Neural cell (in vitro differentiated cells): ENCODE measurements around the gene ADGRL3. TPM values are rescaled to one million over a fixed set of nuclear protein-coding genes. Genes with fewer than 3 reads are reported as not detected.

Experiments
- H2AFZ ChIP-seq: fragments of 200-600, 300-800 bp; sonication (generic), shearing (Covaris generic); 2 replicates; pipeline ENCODE4 v1.6.0; 2014; ENCODE audit warnings: low read depth, mild to moderate bottlenecking, antibody characterized with exemption, low read length, moderate library complexity
- H3F3A ChIP-seq: fragments of 200-600 bp; shearing (Covaris generic); 2 replicates; pipeline ENCODE4 v1.6.1; 2016; ENCODE audit warnings: mild to moderate bottlenecking, moderate library complexity, mixed read lengths, antibody characterized with exemption, low read length; ENCODE audit not compliant: insufficient read depth, poor library complexity, severe bottlenecking
- H3K27ac ChIP-seq: fragments of 200-600, 300-800 bp; sonication (generic), shearing (Covaris generic); 2 replicates; pipeline ENCODE4 v1.5.1; 2014; ENCODE audit warnings: mild to moderate bottlenecking, low read length, moderate library complexity
- H3K27me3 ChIP-seq: fragments of 300-800, 200-600 bp; sonication (generic), shearing (Covaris generic); 2 replicates; pipeline ENCODE4 v1.6.0; 2014; ENCODE audit warnings: mild to moderate bottlenecking, low read depth, low read length, moderate library complexity; ENCODE audit not compliant: insufficient read depth
- H3K36me3 ChIP-seq: fragments of 300-800, 200-600 bp; sonication (generic), shearing (Covaris generic); 2 replicates; pipeline ENCODE4 v1.5.1; 2014; ENCODE audit warnings: mild to moderate bottlenecking, antibody characterized with exemption, low read length, moderate library complexity; ENCODE audit not compliant: insufficient read depth
- H3K4me2 ChIP-seq: fragments of 300-800, 200-600 bp; sonication (generic), shearing (Covaris generic); 2 replicates; pipeline ENCODE4 v1.6.0; 2014; ENCODE audit warnings: mild to moderate bottlenecking, low read length
- H3K4me3 ChIP-seq: fragments of 300-800, 200-600 bp; sonication (generic), shearing (Covaris generic); 2 replicates; pipeline ENCODE4 v1.5.1; 2014; ENCODE audit warnings: mild to moderate bottlenecking, low read length, moderate library complexity
- H3K79me2 ChIP-seq: fragments of 200-600 bp; shearing (Covaris generic); replicated peaks from 2 replicates; pipeline ENCODE4 v1.6.0; 2014; ENCODE audit warnings: mild to moderate bottlenecking, low read length, moderate library complexity; ENCODE audit not compliant: insufficient read depth
- H3K9ac ChIP-seq: fragments of 300-800, 200-600 bp; sonication (generic), shearing (Covaris generic); 2 replicates; pipeline ENCODE4 v1.6.1; 2016; ENCODE audit warnings: mild to moderate bottlenecking, low read length, mixed read lengths
- H3K9me2 ChIP-seq: fragments of 200-600 bp; shearing (Covaris generic); 2 replicates; pipeline ENCODE4 v1.6.1; 2016; ENCODE audit warnings: mild to moderate bottlenecking, low read length, mixed read lengths; ENCODE audit not compliant: insufficient read depth
- H3K9me3 ChIP-seq: fragments of 200-600, 300-800 bp; sonication (generic), shearing (Covaris generic); 2 replicates; pipeline ENCODE4 v1.6.1; 2016; ENCODE audit warnings: mild to moderate bottlenecking, mixed run types, low read length, moderate library complexity, mixed read lengths
- H4K20me1 ChIP-seq: fragments of 200-600 bp; shearing (Covaris generic); 2 replicates; pipeline ENCODE4 v1.6.1; 2016; ENCODE audit warnings: mild to moderate bottlenecking, mixed run types; ENCODE audit not compliant: insufficient read depth
- EP300 ChIP-seq: fragments of 450-650 bp; conservative IDR thresholded peaks from 2 replicates; pipeline ENCODE4 v1.6.1; 2014; ENCODE audit warnings: antibody characterized with exemption, mild to moderate bottlenecking, moderate library complexity; ENCODE audit not compliant: poor library complexity, severe bottlenecking
- EZH2 ChIP-seq: fragments of 200-600, 300-800 bp; shearing (Covaris generic), sonication (generic); IDR thresholded peaks from 2 replicates; pipeline ENCODE4 v1.6.1; 2014; ENCODE audit warnings: antibody characterized with exemption, low read length, borderline replicate concordance, mild to moderate bottlenecking; ENCODE audit not compliant: insufficient read depth, poor library complexity, severe bottlenecking
- MXI1 ChIP-seq: fragments of 450-650 bp; conservative IDR thresholded peaks from 2 replicates; pipeline ENCODE4 v1.6.1; 2014; ENCODE audit warnings: antibody characterized with exemption, mild to moderate bottlenecking; ENCODE audit not compliant: poor library complexity, severe bottlenecking
- POLR2AphosphoS5 ChIP-seq: IDR thresholded peaks from 2 replicates; pipeline ENCODE4 v1.6.1; 2012
- RAD21 ChIP-seq: fragments of 450-650 bp; conservative IDR thresholded peaks from 2 replicates; pipeline ENCODE4 v1.6.1; 2014; ENCODE audit warnings: antibody characterized with exemption, mild to moderate bottlenecking, moderate library complexity
- SMC3 ChIP-seq: fragments of 450-650 bp; conservative IDR thresholded peaks from 2 replicates; pipeline ENCODE4 v1.6.1; 2014; ENCODE audit warnings: antibody characterized with exemption, mild to moderate bottlenecking, moderate library complexity; ENCODE audit not compliant: poor library complexity
- TAF1 ChIP-seq: IDR thresholded peaks from 2 replicates; pipeline ENCODE4 v1.6.1; 2012; ENCODE audit warnings: low read depth
- polyA plus RNA-seq: library from polyadenylated mRNA; depleted of rRNA; stranded (reverse); fragments of >200 nt; gene quantifications from 2 replicates; pipeline ENCODE4 v1.2.3, GENCODE V29; 2014
- TF ChIP-seq, protein P1 (sequence below): IDR thresholded peaks from 2 replicates; pipeline ENCODE4 v1.6.1; 2012; ENCODE audit warnings: borderline replicate concordance
- TF ChIP-seq, protein P2 (sequence below): fragments of 450-650 bp; IDR thresholded peaks from 2 replicates; pipeline ENCODE4 v1.5.1; 2014; ENCODE audit warnings: antibody characterized with exemption, mild to moderate bottlenecking, moderate library complexity; ENCODE audit not compliant: poor library complexity, severe bottlenecking

The ADGRL3 gene
- polyA plus RNA-seq, 1 donor from 2014 or later = 99.4 TPM

DNA sequence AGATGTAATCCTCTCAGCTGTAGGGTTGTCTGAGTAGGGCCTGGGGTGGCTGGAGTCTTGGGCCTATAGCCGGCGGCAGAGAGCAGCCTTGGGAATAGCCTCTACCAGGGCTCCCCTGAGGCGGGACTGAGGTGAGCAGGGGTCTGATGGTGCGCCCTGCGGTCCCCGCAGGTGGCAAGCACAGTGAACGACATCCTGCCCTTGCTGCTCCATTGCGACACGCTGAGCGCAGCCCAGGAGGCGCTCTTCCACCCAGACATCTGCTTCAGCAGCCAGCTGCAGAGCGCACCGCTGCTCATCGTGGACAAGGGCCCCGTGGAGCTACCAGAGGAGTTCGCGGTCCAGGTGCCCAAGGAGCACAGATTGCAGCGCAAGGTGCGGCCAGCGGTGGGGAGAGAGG, 317.0 kb downstream of the ADGRL3 start:
- peaks cover 16% of the 10 kb centered on the region for H3K79me2 ChIP-seq
- no peak overlapping the region for H3K4me2 ChIP-seq
- H3F3A ChIP-seq = no peaks in the 10 kb centered on the region
- no peaks in the 10 kb centered on the region for H3K36me3 ChIP-seq
- TF ChIP-seq POLR2AphosphoS5 (no peak), TAF1 (no peak), MXI1 (no peak), EZH2 (no peak), EP300 (no peak), RAD21 (no peak), SMC3 (no peak)
- TF ChIP-seq, protein P1, sequence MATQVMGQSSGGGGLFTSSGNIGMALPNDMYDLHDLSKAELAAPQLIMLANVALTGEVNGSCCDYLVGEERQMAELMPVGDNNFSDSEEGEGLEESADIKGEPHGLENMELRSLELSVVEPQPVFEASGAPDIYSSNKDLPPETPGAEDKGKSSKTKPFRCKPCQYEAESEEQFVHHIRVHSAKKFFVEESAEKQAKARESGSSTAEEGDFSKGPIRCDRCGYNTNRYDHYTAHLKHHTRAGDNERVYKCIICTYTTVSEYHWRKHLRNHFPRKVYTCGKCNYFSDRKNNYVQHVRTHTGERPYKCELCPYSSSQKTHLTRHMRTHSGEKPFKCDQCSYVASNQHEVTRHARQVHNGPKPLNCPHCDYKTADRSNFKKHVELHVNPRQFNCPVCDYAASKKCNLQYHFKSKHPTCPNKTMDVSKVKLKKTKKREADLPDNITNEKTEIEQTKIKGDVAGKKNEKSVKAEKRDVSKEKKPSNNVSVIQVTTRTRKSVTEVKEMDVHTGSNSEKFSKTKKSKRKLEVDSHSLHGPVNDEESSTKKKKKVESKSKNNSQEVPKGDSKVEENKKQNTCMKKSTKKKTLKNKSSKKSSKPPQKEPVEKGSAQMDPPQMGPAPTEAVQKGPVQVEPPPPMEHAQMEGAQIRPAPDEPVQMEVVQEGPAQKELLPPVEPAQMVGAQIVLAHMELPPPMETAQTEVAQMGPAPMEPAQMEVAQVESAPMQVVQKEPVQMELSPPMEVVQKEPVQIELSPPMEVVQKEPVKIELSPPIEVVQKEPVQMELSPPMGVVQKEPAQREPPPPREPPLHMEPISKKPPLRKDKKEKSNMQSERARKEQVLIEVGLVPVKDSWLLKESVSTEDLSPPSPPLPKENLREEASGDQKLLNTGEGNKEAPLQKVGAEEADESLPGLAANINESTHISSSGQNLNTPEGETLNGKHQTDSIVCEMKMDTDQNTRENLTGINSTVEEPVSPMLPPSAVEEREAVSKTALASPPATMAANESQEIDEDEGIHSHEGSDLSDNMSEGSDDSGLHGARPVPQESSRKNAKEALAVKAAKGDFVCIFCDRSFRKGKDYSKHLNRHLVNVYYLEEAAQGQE = no peak
- TF ChIP-seq, protein P2, sequence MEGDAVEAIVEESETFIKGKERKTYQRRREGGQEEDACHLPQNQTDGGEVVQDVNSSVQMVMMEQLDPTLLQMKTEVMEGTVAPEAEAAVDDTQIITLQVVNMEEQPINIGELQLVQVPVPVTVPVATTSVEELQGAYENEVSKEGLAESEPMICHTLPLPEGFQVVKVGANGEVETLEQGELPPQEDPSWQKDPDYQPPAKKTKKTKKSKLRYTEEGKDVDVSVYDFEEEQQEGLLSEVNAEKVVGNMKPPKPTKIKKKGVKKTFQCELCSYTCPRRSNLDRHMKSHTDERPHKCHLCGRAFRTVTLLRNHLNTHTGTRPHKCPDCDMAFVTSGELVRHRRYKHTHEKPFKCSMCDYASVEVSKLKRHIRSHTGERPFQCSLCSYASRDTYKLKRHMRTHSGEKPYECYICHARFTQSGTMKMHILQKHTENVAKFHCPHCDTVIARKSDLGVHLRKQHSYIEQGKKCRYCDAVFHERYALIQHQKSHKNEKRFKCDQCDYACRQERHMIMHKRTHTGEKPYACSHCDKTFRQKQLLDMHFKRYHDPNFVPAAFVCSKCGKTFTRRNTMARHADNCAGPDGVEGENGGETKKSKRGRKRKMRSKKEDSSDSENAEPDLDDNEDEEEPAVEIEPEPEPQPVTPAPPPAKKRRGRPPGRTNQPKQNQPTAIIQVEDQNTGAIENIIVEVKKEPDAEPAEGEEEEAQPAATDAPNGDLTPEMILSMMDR = no peak
- no peak overlapping the region for H2AFZ ChIP-seq
- H4K20me1 ChIP-seq = no peaks in the 10 kb centered on the region
- no peaks in the 10 kb centered on the region for H3K27me3 ChIP-seq
- no peak overlapping the region for H3K9ac ChIP-seq
- no peaks in the 10 kb centered on the region for H3K9me2 ChIP-seq
- H3K4me3 ChIP-seq = no peak overlapping the region
- no peaks in the 10 kb centered on the region for H3K9me3 ChIP-seq
- no peak overlapping the region for H3K27ac ChIP-seq

- Histone ChIP-seq H3K9ac (no peak overlapping the region), H3K9me2 (no peaks in the 10 kb centered on the region), H3K4me2 (no peak overlapping the region), H3K4me3 (no peak overlapping the region), H3K27ac (no peak overlapping the region), H3K9me3 (no peaks in the 10 kb centered on the region), H4K20me1 (no peaks in the 10 kb centered on the region), H3K27me3 (no peaks in the 10 kb centered on the region), H3F3A (no peaks in the 10 kb centered on the region), H2AFZ (no peak overlapping the region), H3K36me3 (no peaks in the 10 kb centered on the region), H3K79me2 (peaks cover 7% of the 10 kb centered on the region)
- no peak for TF ChIP-seq POLR2AphosphoS5
- no peak for TF ChIP-seq TAF1
- no peak for TF ChIP-seq EZH2
- no peak for TF ChIP-seq EP300
- no peak for TF ChIP-seq SMC3
- TF ChIP-seq, protein P2 = no peak
- no peak for TF ChIP-seq RAD21
- TF ChIP-seq MXI1 = no peak
- TF ChIP-seq, protein P1 = no peak
These were observed 320.0 kb downstream of the ADGRL3 start for GRCh38 chr4:61520166-61520565.
